CD4-positive, alpha-beta T cell treated with Interleukin-12 subunit alpha and Interleukin-12 subunit beta, for 1 hour (primary cell): Measurements from ENCODE around the gene KIAA1671.
"Not testable (repeated sequence)": the region's sequence is repeated elsewhere in the genome, so short reads cannot be mapped to it uniquely, and the experiment has no call there.

Experiments
- DNase-seq: peaks from one replicate; pipeline ENCODE4 v3.0.0-alpha.2; 2020

The KIAA1671 gene

GRCh38 chr22:25207553-25208157 lies 255.1 kb downstream of the KIAA1671 start:
- DNase-seq, result no peak

- DNase-seq, result no peak
Measured at GRCh38 chr22:25208328-25208727, 255.8 kb downstream of the KIAA1671 start.

- no peak for DNase-seq
Measured at GRCh38 chr22:25208743-25209505, 256.4 kb downstream of the KIAA1671 start.

GRCh38 chr22:25210793-25211192 lies 258.3 kb downstream of the KIAA1671 start:
- no peak for DNase-seq

- no peak for DNase-seq
Measured at GRCh38 chr22:25212337-25212736, 259.8 kb downstream of the KIAA1671 start.

- no peak for DNase-seq
Measured at GRCh38 chr22:25213221-25213620, 260.7 kb downstream of the KIAA1671 start.

GRCh38 chr22:25216230-25216629 lies 263.7 kb downstream of the KIAA1671 start:
- DNase-seq, result no peak

GRCh38 chr22:25219211-25219689 lies 266.7 kb downstream of the KIAA1671 start, which contains the start of gene CRYBB2:
Gene CRYBB2 (plus strand): TSS chr22:25219639. CDS start chr22:25221430, 1,791 bp downstream.
- no peak for DNase-seq

GRCh38 chr22:25219948-25220442 lies 267.5 kb downstream of the KIAA1671 start:
- DNase-seq, result no peak

GRCh38 chr22:25221790-25222189 lies 269.3 kb downstream of the KIAA1671 start:
- no peak for DNase-seq

- no peak for DNase-seq
Measured at GRCh38 chr22:25223269-25223850, 270.8 kb downstream of the KIAA1671 start.

GRCh38 chr22:25228822-25229221 lies 276.3 kb downstream of the KIAA1671 start:
- no peak for DNase-seq

GRCh38 chr22:25230760-25231159 lies 278.2 kb downstream of the KIAA1671 start:
- DNase-seq, result not testable (repeated sequence)

GRCh38 chr22:25232301-25232700 lies 279.8 kb downstream of the KIAA1671 start:
- no peak for DNase-seq

GRCh38 chr22:25233706-25234105 lies 281.2 kb downstream of the KIAA1671 start:
- not testable (repeated sequence) for DNase-seq

GRCh38 chr22:25235547-25236290 lies 283.2 kb downstream of the KIAA1671 start:
- DNase-seq, result peak; percentile 52

GRCh38 chr22:25236417-25236816 lies 283.9 kb downstream of the KIAA1671 start:
- no peak for DNase-seq

GRCh38 chr22:25237503-25237902 lies 285.0 kb downstream of the KIAA1671 start:
- no peak for DNase-seq

- DNase-seq, result not testable (repeated sequence)
Measured at GRCh38 chr22:25238058-25238457, 285.5 kb downstream of the KIAA1671 start.
